ENCODE data around the gene GON4L.
A peak's percentile ranks its signal among the peaks of the same experiment; 100 is the strongest.

The GON4L gene, protein sequence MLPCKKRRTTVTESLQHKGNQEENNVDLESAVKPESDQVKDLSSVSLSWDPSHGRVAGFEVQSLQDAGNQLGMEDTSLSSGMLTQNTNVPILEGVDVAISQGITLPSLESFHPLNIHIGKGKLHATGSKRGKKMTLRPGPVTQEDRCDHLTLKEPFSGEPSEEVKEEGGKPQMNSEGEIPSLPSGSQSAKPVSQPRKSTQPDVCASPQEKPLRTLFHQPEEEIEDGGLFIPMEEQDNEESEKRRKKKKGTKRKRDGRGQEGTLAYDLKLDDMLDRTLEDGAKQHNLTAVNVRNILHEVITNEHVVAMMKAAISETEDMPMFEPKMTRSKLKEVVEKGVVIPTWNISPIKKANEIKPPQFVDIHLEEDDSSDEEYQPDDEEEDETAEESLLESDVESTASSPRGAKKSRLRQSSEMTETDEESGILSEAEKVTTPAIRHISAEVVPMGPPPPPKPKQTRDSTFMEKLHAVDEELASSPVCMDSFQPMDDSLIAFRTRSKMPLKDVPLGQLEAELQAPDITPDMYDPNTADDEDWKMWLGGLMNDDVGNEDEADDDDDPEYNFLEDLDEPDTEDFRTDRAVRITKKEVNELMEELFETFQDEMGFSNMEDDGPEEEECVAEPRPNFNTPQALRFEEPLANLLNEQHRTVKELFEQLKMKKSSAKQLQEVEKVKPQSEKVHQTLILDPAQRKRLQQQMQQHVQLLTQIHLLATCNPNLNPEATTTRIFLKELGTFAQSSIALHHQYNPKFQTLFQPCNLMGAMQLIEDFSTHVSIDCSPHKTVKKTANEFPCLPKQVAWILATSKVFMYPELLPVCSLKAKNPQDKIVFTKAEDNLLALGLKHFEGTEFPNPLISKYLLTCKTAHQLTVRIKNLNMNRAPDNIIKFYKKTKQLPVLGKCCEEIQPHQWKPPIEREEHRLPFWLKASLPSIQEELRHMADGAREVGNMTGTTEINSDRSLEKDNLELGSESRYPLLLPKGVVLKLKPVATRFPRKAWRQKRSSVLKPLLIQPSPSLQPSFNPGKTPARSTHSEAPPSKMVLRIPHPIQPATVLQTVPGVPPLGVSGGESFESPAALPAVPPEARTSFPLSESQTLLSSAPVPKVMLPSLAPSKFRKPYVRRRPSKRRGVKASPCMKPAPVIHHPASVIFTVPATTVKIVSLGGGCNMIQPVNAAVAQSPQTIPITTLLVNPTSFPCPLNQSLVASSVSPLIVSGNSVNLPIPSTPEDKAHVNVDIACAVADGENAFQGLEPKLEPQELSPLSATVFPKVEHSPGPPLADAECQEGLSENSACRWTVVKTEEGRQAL (N-terminal part only)

DNA sequence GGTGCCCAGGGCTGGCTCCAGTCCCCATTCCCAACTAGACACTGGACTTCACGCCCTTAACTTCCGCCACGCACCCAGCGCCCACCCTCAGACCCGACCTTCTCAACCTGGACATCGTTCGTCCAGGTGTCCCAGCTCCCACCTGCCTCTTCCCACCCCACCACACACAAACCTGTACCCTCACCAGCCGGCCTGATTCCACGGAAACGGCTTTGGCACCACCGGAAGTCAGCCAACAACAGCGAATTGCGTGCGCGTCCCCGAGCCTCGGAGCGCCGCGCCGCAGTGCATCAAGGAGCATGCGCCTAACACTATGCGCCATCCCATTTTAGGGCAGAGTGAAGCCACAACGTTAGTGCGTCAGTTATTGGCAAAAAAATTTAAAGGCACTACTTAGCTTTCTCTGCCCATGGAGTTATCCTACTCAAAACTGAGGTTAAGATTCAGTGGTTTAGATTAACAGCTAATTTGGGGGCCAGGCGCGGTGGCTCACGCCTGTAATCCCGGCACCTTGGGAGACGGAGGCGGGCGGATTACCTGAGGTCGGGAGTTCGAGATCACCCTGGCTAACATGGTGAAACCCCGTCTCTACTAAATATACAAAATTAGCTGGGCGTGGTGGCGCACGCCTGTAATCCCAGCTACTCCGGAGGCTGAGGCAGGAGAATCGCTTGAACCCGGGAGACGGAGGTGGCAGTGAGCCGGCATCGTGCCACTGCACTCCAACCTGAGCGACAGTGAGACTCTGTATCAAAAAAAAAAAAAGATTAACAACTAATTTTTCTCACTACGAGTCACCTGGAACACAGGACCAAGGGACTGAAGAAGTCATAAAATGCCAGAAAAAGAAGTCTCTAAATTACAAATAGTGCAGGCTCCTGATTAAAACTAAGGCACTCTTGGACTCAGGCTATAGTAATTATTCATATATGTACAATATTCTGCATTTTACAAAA is at the start of gene GON4L:
Gene GON4L (minus strand): TSS at position 240 of the 956 bp plus-strand sequence. CDS start 3,434 bp downstream, outside the sequence.
- TF ChIP-seq YY1 (IDR thresholded peaks at IDR 0.05; ENCODE audit: low read depth) (peak; percentile 97), TAF1 (IDR thresholded peaks at IDR 0.05; ENCODE audit: low read depth) (peak; percentile 76), FOXM1 (IDR thresholded peaks at IDR 0.05; ENCODE audit: borderline replicate concordance, low read depth) (no peak), RAD21 (IDR thresholded peaks at IDR 0.05; ENCODE audit: low read depth) (no peak), CREB1 (IDR thresholded peaks at IDR 0.05; ENCODE audit: low read depth) (peak; percentile 81; the same call in 1 of the 2 replicates)
- TF ChIP-seq, protein P1, sequence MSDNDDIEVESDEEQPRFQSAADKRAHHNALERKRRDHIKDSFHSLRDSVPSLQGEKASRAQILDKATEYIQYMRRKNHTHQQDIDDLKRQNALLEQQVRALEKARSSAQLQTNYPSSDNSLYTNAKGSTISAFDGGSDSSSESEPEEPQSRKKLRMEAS (IDR thresholded peaks at IDR 0.05): peak; percentile 89

DNA sequence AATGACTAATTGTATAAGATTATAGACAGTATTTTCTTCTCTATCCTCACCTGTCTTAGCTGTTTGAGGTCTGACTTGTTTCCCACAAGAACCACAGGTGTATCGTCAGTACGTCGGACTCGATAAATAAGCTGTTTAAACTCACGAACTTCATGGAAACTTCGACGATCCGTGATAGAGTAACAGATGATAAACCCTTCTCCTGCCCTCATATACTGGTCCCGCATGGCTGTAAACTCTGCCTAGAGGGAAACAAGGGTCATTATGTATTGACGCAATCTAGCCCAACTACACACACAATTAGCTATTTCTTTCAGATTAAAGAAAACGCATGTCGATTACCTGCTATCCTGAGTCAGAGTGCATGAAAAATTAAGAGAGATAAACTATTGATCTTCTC is 47.2 kb upstream of the GON4L start:
- TF ChIP-seq EGR1 (IDR thresholded peaks at IDR 0.05) (no peak), YY1 (IDR thresholded peaks at IDR 0.05; ENCODE audit: low read depth) (no peak), NFIC (IDR thresholded peaks at IDR 0.05) (no peak), EP300 (IDR thresholded peaks at IDR 0.05; ENCODE audit: borderline replicate concordance) (no peak), ZBTB7A (IDR thresholded peaks at IDR 0.05; ENCODE audit: low read depth) (no peak), FOXM1 (IDR thresholded peaks at IDR 0.05; ENCODE audit: borderline replicate concordance, low read depth) (no peak), CREB1 (IDR thresholded peaks at IDR 0.05; ENCODE audit: low read depth) (no peak), CEBPB (IDR thresholded peaks at IDR 0.05) (no peak), TCF12 (IDR thresholded peaks at IDR 0.05; ENCODE audit: low read depth) (no peak), TAF1 (IDR thresholded peaks at IDR 0.05; ENCODE audit: low read depth) (no peak), TEAD4 (IDR thresholded peaks at IDR 0.05) (no peak)
- TF ChIP-seq, protein P2, sequence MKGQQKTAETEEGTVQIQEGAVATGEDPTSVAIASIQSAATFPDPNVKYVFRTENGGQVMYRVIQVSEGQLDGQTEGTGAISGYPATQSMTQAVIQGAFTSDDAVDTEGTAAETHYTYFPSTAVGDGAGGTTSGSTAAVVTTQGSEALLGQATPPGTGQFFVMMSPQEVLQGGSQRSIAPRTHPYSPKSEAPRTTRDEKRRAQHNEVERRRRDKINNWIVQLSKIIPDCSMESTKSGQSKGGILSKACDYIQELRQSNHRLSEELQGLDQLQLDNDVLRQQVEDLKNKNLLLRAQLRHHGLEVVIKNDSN (IDR thresholded peaks at IDR 0.05): no peak
- TF ChIP-seq, protein P1 (IDR thresholded peaks at IDR 0.05): no peak
- TF ChIP-seq, protein P3, sequence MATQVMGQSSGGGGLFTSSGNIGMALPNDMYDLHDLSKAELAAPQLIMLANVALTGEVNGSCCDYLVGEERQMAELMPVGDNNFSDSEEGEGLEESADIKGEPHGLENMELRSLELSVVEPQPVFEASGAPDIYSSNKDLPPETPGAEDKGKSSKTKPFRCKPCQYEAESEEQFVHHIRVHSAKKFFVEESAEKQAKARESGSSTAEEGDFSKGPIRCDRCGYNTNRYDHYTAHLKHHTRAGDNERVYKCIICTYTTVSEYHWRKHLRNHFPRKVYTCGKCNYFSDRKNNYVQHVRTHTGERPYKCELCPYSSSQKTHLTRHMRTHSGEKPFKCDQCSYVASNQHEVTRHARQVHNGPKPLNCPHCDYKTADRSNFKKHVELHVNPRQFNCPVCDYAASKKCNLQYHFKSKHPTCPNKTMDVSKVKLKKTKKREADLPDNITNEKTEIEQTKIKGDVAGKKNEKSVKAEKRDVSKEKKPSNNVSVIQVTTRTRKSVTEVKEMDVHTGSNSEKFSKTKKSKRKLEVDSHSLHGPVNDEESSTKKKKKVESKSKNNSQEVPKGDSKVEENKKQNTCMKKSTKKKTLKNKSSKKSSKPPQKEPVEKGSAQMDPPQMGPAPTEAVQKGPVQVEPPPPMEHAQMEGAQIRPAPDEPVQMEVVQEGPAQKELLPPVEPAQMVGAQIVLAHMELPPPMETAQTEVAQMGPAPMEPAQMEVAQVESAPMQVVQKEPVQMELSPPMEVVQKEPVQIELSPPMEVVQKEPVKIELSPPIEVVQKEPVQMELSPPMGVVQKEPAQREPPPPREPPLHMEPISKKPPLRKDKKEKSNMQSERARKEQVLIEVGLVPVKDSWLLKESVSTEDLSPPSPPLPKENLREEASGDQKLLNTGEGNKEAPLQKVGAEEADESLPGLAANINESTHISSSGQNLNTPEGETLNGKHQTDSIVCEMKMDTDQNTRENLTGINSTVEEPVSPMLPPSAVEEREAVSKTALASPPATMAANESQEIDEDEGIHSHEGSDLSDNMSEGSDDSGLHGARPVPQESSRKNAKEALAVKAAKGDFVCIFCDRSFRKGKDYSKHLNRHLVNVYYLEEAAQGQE (IDR thresholded peaks at IDR 0.05; ENCODE audit: low read depth): no peak

DNA sequence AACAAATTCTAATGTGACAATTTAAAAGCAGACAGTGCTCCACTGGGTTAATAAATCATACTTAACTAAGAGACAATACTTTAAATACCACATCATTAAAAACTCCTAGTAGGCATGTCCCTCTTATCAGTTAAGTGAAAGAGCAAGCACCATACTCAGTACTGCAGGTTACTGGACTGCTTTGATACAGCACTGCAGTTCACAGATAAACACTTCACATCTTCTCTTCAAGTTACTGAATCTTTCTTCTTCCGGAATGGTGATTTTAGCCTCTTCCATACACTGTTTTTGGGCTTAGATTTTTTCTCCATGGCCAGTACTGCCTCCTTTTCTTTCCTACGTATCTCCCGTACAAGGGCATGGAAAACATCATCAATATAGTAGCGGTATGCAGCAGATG is 43.1 kb upstream of the GON4L start:
- TF ChIP-seq RAD21 (IDR thresholded peaks at IDR 0.05; ENCODE audit: low read depth): no peak
- TF ChIP-seq, protein P3 (IDR thresholded peaks at IDR 0.05; ENCODE audit: low read depth): no peak
- TF ChIP-seq TAF1 (IDR thresholded peaks at IDR 0.05; ENCODE audit: low read depth): no peak
- no peak for TF ChIP-seq TCF12 (IDR thresholded peaks at IDR 0.05; ENCODE audit: low read depth)
- no peak for TF ChIP-seq NFIC (IDR thresholded peaks at IDR 0.05)
- TF ChIP-seq TEAD4 (IDR thresholded peaks at IDR 0.05): no peak
- TF ChIP-seq EGR1 (IDR thresholded peaks at IDR 0.05): no peak
- TF ChIP-seq FOXM1 (IDR thresholded peaks at IDR 0.05; ENCODE audit: borderline replicate concordance, low read depth): no peak

DNA sequence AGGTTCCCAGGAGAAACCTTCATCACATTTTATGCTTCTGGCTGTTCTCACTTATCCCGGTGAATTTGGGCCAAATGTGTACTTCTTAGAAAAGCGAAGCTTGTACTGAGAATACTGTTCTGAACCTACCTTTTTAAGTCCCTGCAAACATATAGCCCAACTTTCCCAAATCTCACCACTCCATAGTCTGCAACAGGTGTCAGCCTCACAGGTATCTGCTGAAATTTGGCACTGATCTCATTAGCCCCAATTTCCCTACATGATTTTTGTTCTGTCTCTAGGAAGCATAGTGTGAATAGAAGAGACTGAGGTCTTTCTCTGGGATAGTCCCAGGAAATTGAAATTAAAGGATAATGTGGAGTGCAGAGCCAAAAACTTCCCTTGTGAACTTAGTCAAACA is 42.7 kb upstream of the GON4L start:
- TF ChIP-seq, protein P1 (IDR thresholded peaks at IDR 0.05): no peak
- TF ChIP-seq YY1 (IDR thresholded peaks at IDR 0.05; ENCODE audit: low read depth) (no peak), FOXM1 (IDR thresholded peaks at IDR 0.05; ENCODE audit: borderline replicate concordance, low read depth) (no peak), ZBTB7A (IDR thresholded peaks at IDR 0.05; ENCODE audit: low read depth) (no peak), RAD21 (IDR thresholded peaks at IDR 0.05; ENCODE audit: low read depth) (no peak)
